Prostate gland (tissue), 2 donors: ENCODE results near the gene KIAA0232. TPM values are rescaled to one million over a fixed set of nuclear protein-coding genes. Genes with fewer than 3 reads are reported as not detected.

Source experiments
- DNase-seq: peaks from one replicate; pipeline ENCODE4 v3.0.0-alpha.2; 2019; ENCODE audit warnings: low spot score
- H3K27ac ChIP-seq, 2 donors: fragments of 200-600 bp; sonication (generic); 2 replicates each; pipeline ENCODE4 v1.5.1; 2017 to 2019
- H3K27me3 ChIP-seq: fragments of 200-600 bp; sonication (generic); replicated peaks from 2 replicates; pipeline ENCODE4 v1.5.1; 2019; ENCODE audit not compliant: insufficient read depth
- H3K36me3 ChIP-seq, 2 donors: fragments of 200-600 bp; sonication (generic); 1 replicate in 1 of 2; 2 replicates in 1 of 2; pipeline versions ENCODE4 v1.5.1 to v1.8.1; 2017 to 2019
- H3K4me1 ChIP-seq: fragments of 200-600 bp; sonication (generic); replicated peaks from 2 replicates; pipeline ENCODE4 v1.5.1; 2019
- H3K4me3 ChIP-seq, 2 donors: fragments of 200-600 bp; sonication (generic); 2 replicates each; pipeline ENCODE4 v1.5.1; 2017 to 2019
- H3K9me3 ChIP-seq: fragments of 200-600 bp; sonication (generic); 2 replicates; pipeline ENCODE4 v1.5.1; 2017
- CTCF ChIP-seq, 4 experiments: fragments of 200-600 bp in 2 of 4; fragments of 450-650 bp in 2 of 4; sonication (generic) in 2 of 4; IDR thresholded peaks; 1 replicate in 3 of 4; 2 replicates in 1 of 4; pipeline ENCODE4 v1.5.1; 2016 to 2019; ENCODE audit warnings: antibody characterized with exemption in 4 of 4, mild to moderate bottlenecking in 2 of 4, moderate library complexity in 2 of 4
- POLR2A ChIP-seq: fragments of 450-650 bp; IDR thresholded peaks from one replicate; pipeline ENCODE4 v1.6.1; 2016; ENCODE audit warnings: antibody characterized with exemption, mild to moderate bottlenecking
- POLR2AphosphoS5 ChIP-seq: sonication (generic); formaldehyde crosslinking; IDR thresholded peaks from one replicate; pipeline ENCODE4 v1.6.1; 2017; ENCODE audit warnings: antibody characterized with exemption
- WGBS: methylation state at CpG from one replicate; pipeline ENCODE4 v1.1.5; 2018; 5-methylcytosine and 5-hydroxymethylcytosine counted together
- intact Hi-C: fragments of 100-400 bp; cut with DNase I; formaldehyde crosslinking; loops from one replicate; pipeline ENCODE4 v1.14.2; 2022
- total RNA-seq, 2 donors: library from RNA; depleted of rRNA; stranded (reverse); fragments of >200 nt; gene quantifications; one replicate each; pipeline ENCODE4 v1.1.0, GENCODE V29; 2016

The KIAA0232 gene
- total RNA-seq, 2 donors from 2014 or later = 35.3 to 42.1 TPM

GRCh38 chr4:6896035-6896434 is 113.5 kb downstream of the KIAA0232 start:
- Histone ChIP-seq H3K9me3 (no peaks in the 10 kb centered on the region), H3K4me1 (no peaks in the 10 kb centered on the region), H3K27ac (no peak overlapping the region), H3K4me3 (no peak overlapping the region), H3K27me3 (no peaks in the 10 kb centered on the region), H3K36me3 (no peaks in the 10 kb centered on the region)
- intact Hi-C loops = no loop called here
- no peak for DNase-seq
- WGBS = 80% methylated on average over 5 of the region's 5 CpGs
- no peak for TF ChIP-seq POLR2AphosphoS5
- no peak for TF ChIP-seq CTCF (IDR thresholded peaks at IDR 0.05)
- no peak for TF ChIP-seq POLR2A

- H3K27ac ChIP-seq = no peak overlapping the region
- TF ChIP-seq POLR2A = no peak
- TF ChIP-seq POLR2AphosphoS5 = no peak
- no peak for TF ChIP-seq CTCF (IDR thresholded peaks at IDR 0.05)
- H3K36me3 ChIP-seq = no peaks in the 10 kb centered on the region
- no peak overlapping the region for H3K4me3 ChIP-seq
- H3K9me3 ChIP-seq = no peaks in the 10 kb centered on the region
- intact Hi-C loops = no loop called here
- H3K27me3 ChIP-seq = no peaks in the 10 kb centered on the region
- DNase-seq = no peak
- 70% methylated on average over 3 of the region's 3 CpGs for WGBS
- no peaks in the 10 kb centered on the region for H3K4me1 ChIP-seq
Measured at GRCh38 chr4:6898763-6899162, 116.2 kb downstream of the KIAA0232 start.

GRCh38 chr4:6900181-6900812 is 117.8 kb downstream of the KIAA0232 start:
- H3K9me3 ChIP-seq = no peaks in the 10 kb centered on the region
- TF ChIP-seq POLR2AphosphoS5 = no peak
- no peak for TF ChIP-seq POLR2A
- no peak for TF ChIP-seq CTCF (IDR thresholded peaks at IDR 0.05)
- no peaks in the 10 kb centered on the region for H3K27me3 ChIP-seq

GRCh38 chr4:6900956-6901355 is 118.4 kb downstream of the KIAA0232 start:
- 74% methylated on average over 12 of the region's 12 CpGs for WGBS
- H3K4me1 ChIP-seq = no peaks in the 10 kb centered on the region
- DNase-seq = no peak
- no peak overlapping the region for H3K4me3 ChIP-seq
- intact Hi-C loops = no loop called here
- TF ChIP-seq POLR2AphosphoS5 = no peak
- no peak for TF ChIP-seq POLR2A
- no peak for TF ChIP-seq CTCF (IDR thresholded peaks at IDR 0.05)
- H3K9me3 ChIP-seq = no peaks in the 10 kb centered on the region
- H3K27ac ChIP-seq = no peak overlapping the region
- no peaks in the 10 kb centered on the region for H3K27me3 ChIP-seq
- no peaks in the 10 kb centered on the region for H3K36me3 ChIP-seq

More at GRCh38 chr4:6900181-6900812, 117.8 kb downstream of the KIAA0232 start:
- no peak for DNase-seq
- 92% methylated on average over 10 of the region's 10 CpGs for WGBS
- H3K27ac ChIP-seq = no peak overlapping the region
- no peaks in the 10 kb centered on the region for H3K4me1 ChIP-seq
- H3K4me3 ChIP-seq = no peak overlapping the region
- intact Hi-C loops = no loop called here
- no peaks in the 10 kb centered on the region for H3K36me3 ChIP-seq

- H3K4me1 ChIP-seq = no peaks in the 10 kb centered on the region
- TF ChIP-seq CTCF (IDR thresholded peaks at IDR 0.05) (no peak), POLR2A (no peak)
- no peaks in the 10 kb centered on the region for H3K36me3 ChIP-seq
- no peak overlapping the region for H3K27ac ChIP-seq
- no peaks in the 10 kb centered on the region for H3K9me3 ChIP-seq
- no peaks in the 10 kb centered on the region for H3K27me3 ChIP-seq
- DNase-seq = no peak
- intact Hi-C loops = no loop called here
- no peak overlapping the region for H3K4me3 ChIP-seq
- WGBS = 48% methylated on average over 21 of the region's 24 CpGs
Measured at GRCh38 chr4:6901669-6902317, 119.3 kb downstream of the KIAA0232 start.
